Measurements from ENCODE around the gene PSMD1.

GRCh38 chr2:231184319-231184718 lies 127.7 kb downstream of the PSMD1 start:
- no peak for TF ChIP-seq CTCF (conservative IDR thresholded peaks at IDR 0.05)
- no peak for TF ChIP-seq ZFX (IDR thresholded peaks at IDR 0.05)

Measured in C4-2B (cell line).